PC-9 (cell line): ENCODE measurements around the gene SLC7A11. TPM values are rescaled to one million over a fixed set of nuclear protein-coding genes. Genes with fewer than 3 reads are reported as not detected.
A peak's percentile ranks its signal among the peaks of the same experiment; 100 is the strongest.

Experiments
- BruUV-seq: library from RNA; stranded (reverse); fragments of 400-500 nt; replicated peaks from 2 replicates; lab custom pipeline; 2021; lab: Mats Ljungman, UMichigan
- CTCF ChIA-PET: fragments of 300-600 bp; sonication (Branson Sonifier 250); formaldehyde crosslinking; loops from one replicate; lab custom pipeline; 2022; ENCODE audit warnings: antibody characterized with exemption; lab: Charles Lee
- POLR2A ChIA-PET: fragments of 300-600 bp; sonication (Branson Sonifier 250); formaldehyde crosslinking; loops from one replicate; lab custom pipeline; 2022; ENCODE audit warnings: antibody characterized with exemption; ENCODE audit not compliant: unreplicated experiment; lab: Charles Lee
- DNase-seq, 2 experiments: peaks; one replicate each; pipeline versions ENCODE4 v3.0.0 to v3.0.0-alpha.2; 2015 to 2022; ENCODE audit warnings: mixed read lengths in 1 of 2
- H2AFZ ChIP-seq: fragments of 200-600 bp; sonication (generic); 2 replicates; pipeline ENCODE4 v1.8.1; 2017; ENCODE audit warnings: antibody characterized with exemption
- H3F3A ChIP-seq: fragments of 200-600 bp; sonication (generic); 2 replicates; pipeline ENCODE4 v1.8.1; 2017; ENCODE audit warnings: antibody characterized with exemption, mild to moderate bottlenecking, low read depth; ENCODE audit not compliant: insufficient read depth
- H3K27ac ChIP-seq: fragments of 200-600 bp; sonication (generic); 2 replicates; pipeline ENCODE4 v1.6.1; 2016; ENCODE audit warnings: mixed run types
- H3K27me3 ChIP-seq: fragments of 200-600 bp; sonication (generic); 2 replicates; pipeline ENCODE4 v1.6.1; 2016; ENCODE audit warnings: low read depth, mixed run types; ENCODE audit not compliant: insufficient read depth
- H3K36me3 ChIP-seq: fragments of 200-600 bp; sonication (generic); 2 replicates; pipeline ENCODE4 v1.6.1; 2016; ENCODE audit warnings: low read depth, mixed run types
- H3K4me1 ChIP-seq: fragments of 200-600 bp; sonication (generic); replicated peaks from 2 replicates; pipeline ENCODE4 v1.6.1; 2016; ENCODE audit warnings: mixed run types; ENCODE audit not compliant: insufficient read depth
- H3K4me2 ChIP-seq: fragments of 200-600 bp; sonication (generic); 2 replicates; pipeline ENCODE4 v1.6.1; 2017; ENCODE audit warnings: mixed run types
- H3K4me3 ChIP-seq: fragments of 200-600 bp; sonication (generic); 2 replicates; pipeline ENCODE4 v1.6.1; 2016; ENCODE audit warnings: mixed run types
- H3K79me2 ChIP-seq: fragments of 200-600 bp; sonication (generic); 2 replicates; pipeline ENCODE4 v1.6.1; 2017; ENCODE audit warnings: low read depth, mixed run types
- H3K9me2 ChIP-seq: fragments of 200-600 bp; sonication (generic); 2 replicates; pipeline ENCODE4 v1.8.1; 2017; ENCODE audit warnings: mild to moderate bottlenecking; ENCODE audit not compliant: insufficient read depth
- H3K9me3 ChIP-seq: fragments of 200-600 bp; sonication (generic); 2 replicates; pipeline ENCODE4 v1.8.1; 2016; ENCODE audit warnings: low read depth; ENCODE audit not compliant: insufficient read depth
- H4K20me1 ChIP-seq: fragments of 200-600 bp; sonication (generic); 2 replicates; pipeline ENCODE4 v1.8.1; 2017; ENCODE audit not compliant: insufficient read depth
- EZH2 ChIP-seq: fragments of 200-600 bp; sonication (generic); IDR thresholded peaks from 2 replicates; pipeline ENCODE4 v1.8.0; 2017; ENCODE audit warnings: antibody characterized with exemption, low read depth
- intact Hi-C: fragments of 100-400 bp; cut with micrococcal nuclease; formaldehyde crosslinking; loops from one replicate; pipeline ENCODE4 v1.10.0; 2022; ENCODE audit not compliant: unreplicated experiment
- total RNA-seq: library from RNA; stranded (reverse); gene quantifications from 2 replicates; pipeline ENCODE4 v1.2.3, GENCODE V29; 2021
- TF ChIP-seq, protein P1 (sequence below): fragments of 200-600 bp; sonication (generic); conservative IDR thresholded peaks from 2 replicates; pipeline ENCODE4 v1.6.1; 2017; ENCODE audit warnings: mixed run types, antibody characterized with exemption, mild to moderate bottlenecking, moderate library complexity

SLC7A11 gene
- total RNA-seq, 1 experiment from 2014 or later, result 187 TPM

DNA sequence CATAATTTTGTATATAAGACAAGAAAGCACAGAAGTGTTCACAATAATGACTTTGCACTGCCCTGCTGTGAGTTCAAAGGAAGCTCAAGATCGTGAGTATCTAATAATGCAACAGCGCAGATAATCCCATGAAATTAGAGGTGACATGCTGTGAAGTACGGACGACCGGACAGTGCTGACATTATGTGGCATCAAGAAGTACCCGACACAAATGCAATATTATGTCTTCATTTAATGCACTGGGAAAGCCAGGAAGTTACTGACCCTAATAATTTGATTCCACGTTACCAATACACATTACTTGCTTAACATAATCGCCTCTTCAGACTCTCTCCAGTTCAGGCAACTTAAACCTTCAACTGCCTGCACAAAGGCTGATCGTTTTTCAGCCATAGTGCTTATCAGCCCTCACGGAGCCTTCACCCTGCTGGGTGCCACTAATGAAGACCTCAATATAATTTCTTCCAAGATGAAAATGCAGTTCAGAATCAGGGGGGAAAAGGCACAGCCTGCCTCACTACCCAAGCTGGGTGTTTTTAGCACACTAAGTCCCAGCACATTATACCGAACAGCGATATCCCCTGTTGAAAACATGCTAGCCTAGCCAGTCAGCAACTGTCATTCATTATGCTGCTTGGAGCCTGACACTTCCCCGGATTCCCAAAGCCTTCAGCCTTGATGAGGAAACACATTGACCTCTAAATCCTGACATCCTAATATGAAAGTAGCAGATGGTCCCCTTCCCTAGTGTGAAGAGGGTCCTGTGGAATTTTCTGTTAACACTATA is 56.1 kb downstream of the SLC7A11 start:
- ChIA-PET POLR2A (no interaction called here), CTCF (no interaction called here)
- no TSS peak for BruUV-seq
- peaks cover 28% of the 10 kb centered on the region for H4K20me1 ChIP-seq
- no peak overlapping the region for H3K27ac ChIP-seq
- DNase-seq, result no peak
- H3K9me2 ChIP-seq, result no peaks in the 10 kb centered on the region
- H3K27me3 ChIP-seq, result no peaks in the 10 kb centered on the region
- peaks cover 37% of the 10 kb centered on the region; the same call in 1 of the 2 replicates for H3F3A ChIP-seq
- no peak overlapping the region for H3K4me3 ChIP-seq
- no peak overlapping the region for H3K4me2 ChIP-seq
- intact Hi-C loops, result loop anchor here (10.0 kb wide), 1 partner anchor 361 kb away; no protein-coding TSS in a partner anchor
- H3K4me1 ChIP-seq, result no peaks in the 10 kb centered on the region
- H3K79me2 ChIP-seq, result peaks cover 7% of the 10 kb centered on the region
- H3K9me3 ChIP-seq, result no peaks in the 10 kb centered on the region
- no peak overlapping the region for H2AFZ ChIP-seq
- no peak for TF ChIP-seq EZH2
- TF ChIP-seq, protein P1, sequence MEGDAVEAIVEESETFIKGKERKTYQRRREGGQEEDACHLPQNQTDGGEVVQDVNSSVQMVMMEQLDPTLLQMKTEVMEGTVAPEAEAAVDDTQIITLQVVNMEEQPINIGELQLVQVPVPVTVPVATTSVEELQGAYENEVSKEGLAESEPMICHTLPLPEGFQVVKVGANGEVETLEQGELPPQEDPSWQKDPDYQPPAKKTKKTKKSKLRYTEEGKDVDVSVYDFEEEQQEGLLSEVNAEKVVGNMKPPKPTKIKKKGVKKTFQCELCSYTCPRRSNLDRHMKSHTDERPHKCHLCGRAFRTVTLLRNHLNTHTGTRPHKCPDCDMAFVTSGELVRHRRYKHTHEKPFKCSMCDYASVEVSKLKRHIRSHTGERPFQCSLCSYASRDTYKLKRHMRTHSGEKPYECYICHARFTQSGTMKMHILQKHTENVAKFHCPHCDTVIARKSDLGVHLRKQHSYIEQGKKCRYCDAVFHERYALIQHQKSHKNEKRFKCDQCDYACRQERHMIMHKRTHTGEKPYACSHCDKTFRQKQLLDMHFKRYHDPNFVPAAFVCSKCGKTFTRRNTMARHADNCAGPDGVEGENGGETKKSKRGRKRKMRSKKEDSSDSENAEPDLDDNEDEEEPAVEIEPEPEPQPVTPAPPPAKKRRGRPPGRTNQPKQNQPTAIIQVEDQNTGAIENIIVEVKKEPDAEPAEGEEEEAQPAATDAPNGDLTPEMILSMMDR, result no peak
- peaks cover 65% of the 10 kb centered on the region for H3K36me3 ChIP-seq

DNA sequence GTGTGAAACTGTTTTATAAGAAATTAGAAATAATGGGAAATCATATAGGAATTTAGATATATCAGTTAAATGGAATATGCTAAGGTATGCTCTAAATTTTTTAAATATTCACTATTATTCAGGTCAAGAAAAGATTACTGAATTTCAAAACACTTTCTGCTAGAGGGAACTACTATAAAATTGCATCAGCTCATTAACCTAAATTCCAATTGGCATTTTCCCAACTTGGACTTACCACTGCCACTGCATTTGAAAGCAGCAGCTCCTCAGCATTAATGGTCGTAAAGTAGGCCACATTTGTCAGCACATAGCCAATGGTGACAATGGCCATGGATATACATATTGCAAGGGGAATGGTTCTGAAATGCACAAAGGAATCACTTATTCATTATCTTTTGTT is 57.3 kb downstream of the SLC7A11 start:
- Histone ChIP-seq H4K20me1 (peaks cover 28% of the 10 kb centered on the region), H3K4me3 (no peak overlapping the region), H3F3A (peaks cover 33% of the 10 kb centered on the region; the same call in 1 of the 2 replicates), H2AFZ (no peak overlapping the region), H3K9me3 (no peaks in the 10 kb centered on the region), H3K4me2 (no peak overlapping the region), H3K27ac (no peak overlapping the region), H3K9me2 (no peaks in the 10 kb centered on the region), H3K27me3 (no peaks in the 10 kb centered on the region), H3K79me2 (peaks cover 3% of the 10 kb centered on the region), H3K36me3 (peaks cover 62% of the 10 kb centered on the region), H3K4me1 (no peaks in the 10 kb centered on the region)
- POLR2A ChIA-PET, result no interaction called here
- TF ChIP-seq, protein P1, result no peak
- no peak for TF ChIP-seq EZH2
- DNase-seq, result no peak
- CTCF ChIA-PET, result no interaction called here
- intact Hi-C loops, result loop anchor here (5.0 to 10.0 kb wide), 2 partner anchors 148 to 360 kb away; no protein-coding TSS in a partner anchor
- BruUV-seq, result no TSS peak

GRCh38 chr4:138182838-138183426 is 59.2 kb downstream of the SLC7A11 start:
- H3K4me3 ChIP-seq, result no peak overlapping the region
- BruUV-seq, result no TSS peak
- H3K79me2 ChIP-seq, result no peaks in the 10 kb centered on the region; the same call in none of the 2 replicates
- TF ChIP-seq, protein P1, result peak; percentile 57
- TF ChIP-seq EZH2, result no peak
- POLR2A ChIA-PET, result interaction anchor here (0.7 kb wide), 1 partner anchor 125 kb away, joined by 5 read pairs; no protein-coding TSS in a partner anchor
- peaks cover 32% of the 10 kb centered on the region; the same call in 1 of the 2 replicates for H3F3A ChIP-seq
- intact Hi-C loops, result loop anchor here (5.0 to 10.0 kb wide), 2 partner anchors 146 to 358 kb away; no protein-coding TSS in a partner anchor
- no peak overlapping the region for H3K4me2 ChIP-seq
- no peaks in the 10 kb centered on the region for H3K9me2 ChIP-seq
- H4K20me1 ChIP-seq, result peaks cover 28% of the 10 kb centered on the region
- H3K9me3 ChIP-seq, result no peaks in the 10 kb centered on the region
- no peak overlapping the region for H2AFZ ChIP-seq
- no peaks in the 10 kb centered on the region for H3K27me3 ChIP-seq
- no peak overlapping the region for H3K27ac ChIP-seq
- H3K36me3 ChIP-seq, result peaks cover 69% of the 10 kb centered on the region
- no peaks in the 10 kb centered on the region for H3K4me1 ChIP-seq
- CTCF ChIA-PET, result interaction anchor here (1.0 kb wide), 1 partner anchor 93 kb away, joined by 3 read pairs; no protein-coding TSS in a partner anchor
- no peak for DNase-seq
